RPMI8226 (cell line): ENCODE data around the gene FBXL14.
"Not testable (repeated sequence)": the region's sequence is repeated elsewhere in the genome, so short reads cannot be mapped to it uniquely, and the experiment has no call there.

Source experiments
- DNase-seq: peaks from one replicate; pipeline ENCODE4 v3.0.0-alpha.2; 2015

The FBXL14 gene

DNA sequence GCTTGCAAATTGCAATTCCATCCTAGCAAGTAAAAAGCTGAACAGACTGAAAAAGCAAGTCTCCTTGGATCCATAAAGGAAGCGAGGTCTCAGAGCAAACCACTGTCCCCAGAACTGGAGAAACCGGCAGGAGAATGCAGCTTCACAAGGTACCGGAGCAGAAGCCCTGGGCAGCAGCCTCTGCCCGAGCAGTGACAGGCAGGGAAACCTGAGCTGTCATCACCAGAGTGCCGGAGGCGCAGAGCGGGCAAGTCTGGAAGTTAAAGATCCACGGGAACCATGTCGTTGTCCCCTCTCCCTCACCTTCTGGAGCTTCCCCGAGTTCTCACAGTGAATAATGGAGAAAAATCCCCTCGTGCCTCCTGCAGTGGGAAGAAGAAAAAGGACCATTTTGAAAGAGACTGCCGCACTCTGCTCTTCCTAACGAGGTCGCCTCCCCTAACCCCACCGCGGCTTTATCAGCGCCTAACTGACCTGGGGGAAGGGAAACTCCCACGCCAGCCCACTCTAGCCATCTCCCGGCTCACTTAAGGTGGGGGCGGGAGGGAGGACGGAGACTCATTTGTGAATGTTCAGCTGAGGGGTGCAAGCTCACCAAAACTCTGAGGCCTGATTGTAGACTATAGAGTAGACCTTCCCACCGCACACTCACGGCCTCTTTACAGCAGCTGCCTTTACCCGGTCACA is 27.8 kb downstream of the FBXL14 start:
- no peak for DNase-seq

DNA sequence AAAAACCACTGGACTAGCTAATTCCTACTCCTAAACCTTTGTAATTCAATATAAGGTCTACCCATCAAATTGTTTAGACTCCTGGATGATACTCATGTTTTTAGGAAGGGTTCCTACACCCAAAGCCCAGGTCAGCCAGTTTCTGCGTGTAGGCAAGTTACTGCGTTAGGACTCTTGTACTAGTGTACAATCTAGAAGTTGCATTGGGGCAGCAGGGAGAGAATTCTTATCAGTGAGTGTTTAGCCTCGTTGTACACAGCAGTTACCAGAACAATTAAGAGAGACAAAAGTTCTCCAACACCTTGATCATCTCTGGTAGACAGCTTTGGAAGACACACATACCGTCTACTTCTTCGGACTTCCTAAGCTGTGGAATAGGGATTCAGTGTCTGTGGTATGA is 29.2 kb downstream of the FBXL14 start:
- no peak for DNase-seq

DNA sequence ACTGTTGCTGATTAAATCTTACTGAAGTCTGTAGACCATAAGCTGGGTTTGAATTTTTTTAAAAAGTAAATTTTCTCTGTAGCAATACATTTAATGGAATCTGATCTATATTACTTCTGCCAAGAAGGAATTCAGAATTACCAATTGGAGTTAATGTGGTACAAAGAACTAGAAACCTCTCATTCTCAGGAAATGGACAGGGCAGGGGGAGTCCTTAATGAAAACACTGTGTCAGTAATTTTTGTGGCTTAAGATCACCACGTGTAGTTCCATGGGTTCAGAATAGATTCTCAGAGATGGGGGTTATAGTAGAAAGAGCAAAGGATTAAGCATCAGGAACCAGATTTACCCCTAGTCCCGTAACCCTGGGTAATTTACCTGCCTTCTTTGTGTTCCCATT is 30.3 kb downstream of the FBXL14 start:
- no peak for DNase-seq

DNA sequence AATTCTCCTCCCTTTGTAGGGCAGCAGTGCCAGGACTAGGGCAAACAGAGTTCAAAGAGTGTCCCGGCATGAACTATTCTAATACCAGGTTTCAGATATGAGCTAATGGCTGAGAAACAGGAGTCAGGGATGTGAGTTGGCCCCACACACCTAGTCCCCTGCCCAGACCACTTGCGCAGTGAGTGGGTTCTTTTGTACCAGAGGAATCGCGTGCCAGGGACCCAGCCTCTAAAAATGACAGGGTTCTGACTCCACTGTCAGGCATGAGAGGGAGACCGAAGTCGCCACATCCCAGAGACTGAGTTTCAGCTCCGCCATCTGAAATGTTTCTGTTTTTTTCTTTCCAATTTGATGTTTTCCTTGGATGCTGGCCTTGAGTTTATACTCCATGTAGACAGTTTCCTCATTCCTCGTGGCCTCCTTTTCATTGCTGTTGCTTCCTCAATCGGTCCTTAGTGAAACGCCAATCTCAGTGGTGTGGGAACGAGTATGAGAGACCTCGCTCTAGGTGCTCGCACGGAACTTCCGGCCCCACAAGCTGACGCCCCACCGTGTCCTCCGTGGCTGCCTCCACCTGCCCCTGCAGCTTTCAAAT is 31.5 kb downstream of the FBXL14 start:
- DNase-seq = no peak

DNA sequence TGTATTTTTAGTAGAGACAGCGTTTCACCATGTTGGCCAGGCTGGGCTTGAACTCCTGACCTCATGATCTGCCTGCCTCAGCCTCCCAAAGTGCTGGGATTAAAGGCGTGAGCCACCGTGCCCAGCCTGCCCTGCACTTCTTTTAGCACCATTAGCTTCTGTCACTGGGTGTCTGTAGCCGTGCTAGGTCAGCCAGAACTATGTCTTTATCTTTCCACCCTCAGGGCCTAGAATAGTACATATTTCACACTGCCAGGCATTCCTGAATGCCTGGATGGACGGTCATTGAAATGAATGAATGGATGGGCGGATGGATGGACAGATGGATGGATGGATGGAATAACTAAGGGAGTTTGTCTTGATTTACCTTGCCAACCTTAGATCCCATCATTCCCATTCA is 33.7 kb downstream of the FBXL14 start:
- no peak for DNase-seq

DNA sequence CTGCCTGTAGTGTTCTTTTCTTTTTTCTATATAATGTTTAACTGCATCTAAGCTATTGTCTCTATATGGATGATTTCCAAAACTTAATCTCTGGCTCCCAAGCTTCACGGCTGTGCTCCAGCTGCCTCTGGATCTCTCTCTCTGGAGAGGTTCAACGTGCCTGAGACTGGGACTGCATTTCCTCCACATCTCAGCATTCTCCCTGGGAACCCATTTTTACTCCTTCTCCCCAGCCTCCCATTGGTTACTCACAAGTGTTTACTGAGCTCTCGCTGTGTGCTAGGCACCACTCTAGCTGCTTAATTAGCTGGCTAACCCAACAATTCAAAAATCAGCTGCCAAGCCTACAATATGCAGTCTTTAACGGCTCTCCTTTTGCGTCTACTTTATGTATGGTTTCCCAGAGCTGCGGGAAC is 34.7 kb downstream of the FBXL14 start:
- DNase-seq = no peak

DNA sequence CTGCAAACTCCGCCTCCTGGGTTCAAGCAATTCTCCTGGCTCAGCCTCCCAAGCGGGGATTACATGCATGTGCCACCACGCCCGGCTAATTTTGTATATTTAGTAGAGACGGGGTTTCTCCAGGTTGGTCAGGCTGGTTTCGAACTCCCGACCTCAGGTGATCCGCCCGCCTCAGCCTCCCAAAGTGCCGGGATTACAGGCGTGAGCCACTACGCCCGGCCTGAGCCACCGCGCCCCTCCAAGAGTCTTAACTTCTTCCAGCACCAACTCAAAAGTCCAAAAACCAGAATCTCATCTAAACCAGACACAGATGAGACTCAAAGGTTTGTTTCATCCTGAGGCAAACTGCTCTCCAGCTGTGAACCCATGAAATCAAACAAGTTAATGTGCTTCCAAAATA is 36.3 kb downstream of the FBXL14 start:
- not testable (repeated sequence) for DNase-seq

DNA sequence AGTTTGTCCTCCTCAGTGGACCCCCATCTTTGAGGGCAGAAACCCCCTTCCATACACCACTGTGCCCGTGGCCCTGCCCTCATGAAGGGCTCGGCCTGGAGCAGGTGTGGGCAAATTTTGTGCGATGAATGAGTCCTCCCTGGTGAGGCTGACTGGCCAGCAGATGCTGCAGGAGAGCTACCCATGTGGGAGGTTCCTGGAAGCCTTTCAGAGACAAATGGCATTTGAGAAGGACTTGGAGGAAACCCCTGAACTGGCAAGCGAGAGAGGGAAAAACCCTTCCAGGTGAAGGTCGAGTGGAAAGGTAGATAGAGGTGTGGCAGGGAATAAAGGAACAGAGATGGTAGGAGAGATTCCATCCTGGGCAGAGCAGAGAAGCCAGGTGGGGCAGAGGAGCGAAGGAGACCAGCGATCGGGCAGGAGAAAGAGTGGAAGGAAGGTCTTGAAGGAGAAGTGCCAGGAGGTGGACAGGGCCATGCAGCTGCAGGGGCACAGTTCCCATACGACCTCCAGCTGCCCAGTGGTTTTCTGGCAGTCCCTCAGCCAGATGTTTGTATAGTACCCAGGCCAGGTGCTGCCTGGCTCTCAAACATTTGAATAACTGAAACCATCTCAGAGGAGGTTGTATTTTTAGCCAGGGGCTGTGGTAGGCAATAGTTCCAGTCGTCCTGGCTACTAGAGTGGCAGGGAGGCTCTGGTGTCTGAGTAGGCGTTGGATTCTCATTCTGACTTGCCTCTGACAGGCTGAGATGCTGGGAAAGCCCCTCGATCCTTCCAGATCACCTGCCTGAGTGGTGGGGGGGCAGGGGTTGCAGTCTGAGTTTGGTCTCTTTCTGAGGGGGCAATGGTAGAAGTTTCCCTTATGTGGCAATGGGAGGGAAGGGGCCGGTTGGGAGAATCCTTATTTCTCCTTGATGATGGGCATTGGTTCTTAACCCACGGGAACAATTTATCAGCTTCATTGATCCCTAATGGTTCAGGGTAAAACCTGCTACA is 40.1 kb downstream of the FBXL14 start:
- peak; percentile 93 for DNase-seq

DNA sequence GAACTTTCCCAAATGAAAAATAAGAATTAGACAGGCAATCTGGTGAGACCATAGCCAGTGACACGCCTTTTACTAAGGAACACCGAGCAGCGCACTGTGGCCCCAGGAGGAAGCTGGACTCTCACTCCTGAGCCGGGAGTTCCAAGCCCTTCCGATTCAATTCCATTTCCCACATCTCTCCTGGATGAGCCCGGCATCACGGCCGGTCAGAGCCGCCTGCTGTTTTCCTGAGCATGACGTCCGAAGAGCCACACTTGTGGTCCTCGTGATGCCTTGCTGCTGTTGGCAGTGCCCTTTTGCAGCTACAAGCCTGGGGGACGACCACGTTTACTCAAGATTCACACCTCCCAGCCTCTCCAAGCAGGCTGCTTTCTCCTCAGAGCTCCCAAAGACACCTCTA is 40.8 kb downstream of the FBXL14 start:
- no peak for DNase-seq

DNA sequence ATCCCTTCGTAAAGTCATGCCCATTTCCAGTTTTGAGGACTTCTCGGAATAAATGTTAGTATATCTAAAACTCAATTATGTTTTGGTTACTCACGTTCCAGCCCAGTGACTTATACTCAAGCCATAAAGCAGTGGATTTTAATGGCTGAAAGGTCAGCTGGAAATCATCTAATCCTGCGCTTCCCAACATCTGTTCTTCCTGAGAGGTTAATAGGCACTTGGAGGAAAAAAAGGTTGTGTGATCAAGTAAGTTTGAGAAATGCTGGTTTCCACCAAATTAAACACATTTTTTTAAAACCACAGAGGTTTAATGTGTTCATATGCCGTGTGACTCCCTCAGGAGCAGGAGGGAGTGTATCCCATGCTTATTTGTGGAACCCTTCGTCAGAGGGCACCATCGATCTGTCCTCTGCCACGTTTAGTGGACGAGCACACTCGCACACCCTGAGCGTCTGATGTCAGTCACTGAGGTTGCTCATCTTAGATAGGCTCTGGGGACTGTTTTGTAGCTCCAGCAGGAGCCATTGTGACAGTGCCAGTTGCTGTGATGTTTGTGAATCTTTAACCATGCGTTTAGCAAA is 41.4 kb downstream of the FBXL14 start:
- no peak for DNase-seq

DNA sequence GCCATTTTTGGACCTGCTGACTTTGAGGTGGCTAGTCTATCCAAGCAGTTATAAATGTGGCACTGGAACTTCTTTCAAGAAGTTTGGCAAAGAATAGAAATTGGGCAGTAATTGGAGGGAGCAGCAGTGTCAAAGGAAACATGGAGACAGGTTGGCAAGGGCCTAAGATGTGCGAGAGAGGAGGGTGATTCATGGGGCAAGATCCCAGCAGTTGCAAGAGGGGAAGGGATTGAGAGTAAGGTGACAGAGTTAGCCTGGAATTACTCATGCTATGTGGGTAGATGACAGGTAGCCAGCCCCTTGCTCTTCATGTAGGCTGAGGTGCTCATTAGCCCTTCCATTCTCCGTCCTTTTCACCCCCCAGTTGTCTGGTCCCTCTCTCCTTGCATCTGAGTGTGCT is 42.2 kb downstream of the FBXL14 start:
- DNase-seq = no peak

DNA sequence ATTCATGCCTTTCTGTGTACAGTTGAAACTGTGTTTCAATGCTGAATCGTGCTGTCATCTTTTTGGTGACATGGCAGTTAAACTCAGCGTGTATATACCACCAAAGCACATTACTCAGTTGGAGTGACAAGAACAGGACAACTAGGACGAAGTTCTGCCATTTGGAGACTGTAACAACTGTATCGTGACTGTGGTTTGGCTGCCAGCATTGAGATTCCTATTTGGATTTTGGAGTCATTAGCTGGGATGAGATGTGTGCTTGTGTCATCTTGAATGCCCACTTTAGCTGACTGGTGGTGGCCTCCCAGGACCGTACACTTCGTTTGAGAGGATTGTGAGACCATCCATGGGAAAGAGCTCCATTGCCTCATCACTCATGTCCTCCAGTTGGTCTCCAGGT is 42.9 kb downstream of the FBXL14 start:
- no peak for DNase-seq

DNA sequence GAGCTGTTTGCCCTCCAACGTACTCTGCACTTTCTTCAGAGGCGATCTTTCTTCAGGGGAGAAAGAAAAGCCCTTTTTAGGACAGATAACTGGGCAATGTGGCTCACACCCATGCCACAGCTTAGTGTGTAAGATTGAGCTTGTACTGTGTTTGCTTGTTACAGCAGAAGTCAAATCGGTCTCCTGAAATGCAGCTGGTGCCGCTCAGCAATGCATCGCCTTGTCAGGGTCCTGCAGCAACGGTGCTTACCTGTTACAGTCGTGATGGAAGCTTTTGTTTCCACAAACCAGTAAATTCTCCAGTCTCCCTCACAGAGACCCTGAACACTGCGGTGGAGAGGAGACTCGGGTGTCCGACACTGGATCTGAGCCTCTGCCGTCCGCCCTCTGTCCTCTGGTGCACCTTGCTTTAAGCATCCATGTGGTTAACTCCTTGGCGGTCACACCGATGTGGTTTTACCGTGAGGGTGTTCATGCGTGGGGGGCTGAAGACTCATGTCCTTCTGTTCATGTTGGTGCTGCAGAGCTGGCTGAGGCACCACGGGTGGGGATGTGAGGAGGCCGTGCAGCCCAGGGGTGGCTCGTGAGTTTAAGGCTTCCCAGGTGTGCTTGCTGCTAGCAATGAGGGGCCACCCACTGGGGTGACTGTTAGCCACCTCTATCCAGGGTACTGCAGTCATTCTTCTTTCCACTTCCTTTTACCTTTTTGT is 47.3 kb downstream of the FBXL14 start:
- no peak for DNase-seq

DNA sequence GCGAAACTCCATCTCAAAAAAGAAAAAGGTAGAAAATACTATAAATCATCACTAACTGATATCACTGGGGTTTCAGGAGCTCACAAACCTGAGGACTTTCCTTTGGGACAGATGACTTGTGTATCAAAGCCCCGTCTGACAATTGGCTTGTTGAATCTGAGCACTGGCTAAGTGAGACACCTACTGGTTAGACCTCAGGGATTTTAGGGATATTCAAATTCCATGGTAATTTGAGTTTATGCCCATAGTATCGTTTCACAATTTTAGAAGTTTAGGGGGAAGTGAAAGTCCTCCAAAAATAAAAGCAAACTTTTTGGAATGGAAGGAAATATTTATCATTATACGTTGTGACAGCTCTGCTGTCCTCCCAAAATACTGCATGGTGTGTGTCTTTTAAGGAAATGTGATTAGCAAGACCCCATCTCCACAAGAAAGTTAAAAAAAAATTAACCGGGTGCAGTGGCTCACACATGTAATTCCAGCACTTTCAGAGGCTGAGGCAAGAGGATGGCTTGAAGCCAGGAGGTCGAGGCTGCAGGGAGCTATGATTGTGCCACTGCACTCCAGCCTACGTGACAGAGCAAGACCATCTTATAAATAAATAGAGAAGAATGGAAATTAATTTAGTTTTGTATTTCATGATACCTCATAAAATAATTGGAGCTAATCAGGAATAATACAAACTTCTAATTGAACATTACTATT is 49.2 kb downstream of the FBXL14 start:
- peak; percentile 25 for DNase-seq

DNA sequence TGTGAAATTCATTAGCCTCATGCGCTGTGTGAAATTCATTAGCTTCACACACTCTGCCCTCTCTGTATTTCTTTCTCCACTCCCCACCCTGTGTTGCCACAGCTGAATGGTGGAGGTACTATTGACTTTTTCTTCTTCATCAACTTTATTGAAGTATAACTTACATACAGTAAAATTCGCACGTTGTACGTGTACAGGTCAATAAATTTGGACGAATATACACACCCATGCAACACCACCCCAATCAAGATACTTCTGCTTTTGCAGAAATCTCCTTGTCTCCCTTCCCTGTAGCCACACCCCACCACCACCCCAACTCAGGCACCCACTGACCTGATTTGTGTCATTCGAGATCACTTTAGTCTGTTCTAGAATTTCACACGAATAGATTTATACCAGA is 51.8 kb downstream of the FBXL14 start:
- no peak for DNase-seq

DNA sequence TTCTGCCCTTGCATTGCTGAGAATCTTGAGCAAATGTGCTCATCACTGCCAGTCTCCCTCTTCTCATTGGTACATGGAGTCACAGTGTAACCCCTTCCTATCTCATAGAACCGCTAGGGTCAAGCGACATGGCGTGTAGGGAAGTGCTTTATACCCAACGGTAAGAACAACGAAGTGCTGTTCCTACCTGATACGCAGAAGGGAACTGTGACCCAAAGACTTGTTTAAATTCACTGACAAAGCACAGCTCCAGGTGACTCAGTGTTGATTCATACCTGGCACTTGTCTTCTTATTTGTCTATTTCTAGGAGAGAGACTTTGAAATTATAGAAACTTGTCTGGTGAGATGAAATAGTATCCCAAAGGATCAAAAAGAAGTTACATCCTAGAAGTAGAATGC is 53.7 kb downstream of the FBXL14 start:
- DNase-seq = no peak

DNA sequence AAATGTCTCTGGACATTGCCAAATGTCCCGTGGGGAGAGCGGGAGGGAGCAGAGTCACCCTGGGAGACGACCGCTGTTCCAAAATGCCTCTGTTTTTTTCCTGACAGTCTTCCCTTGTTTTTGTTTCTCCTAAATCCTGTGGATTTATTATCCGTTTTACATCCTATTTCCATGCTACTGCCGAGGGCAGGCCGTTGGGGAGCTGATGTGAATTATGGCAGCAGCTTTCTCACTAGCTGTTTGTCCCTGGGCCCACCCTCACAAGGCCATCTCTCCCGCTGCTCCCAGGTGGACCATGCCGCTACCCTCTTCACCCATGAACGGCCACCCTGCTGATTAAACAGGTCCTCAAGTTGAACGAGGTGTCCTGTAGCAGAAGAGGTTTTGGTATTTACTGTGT is 55.2 kb downstream of the FBXL14 start:
- no peak for DNase-seq

DNA sequence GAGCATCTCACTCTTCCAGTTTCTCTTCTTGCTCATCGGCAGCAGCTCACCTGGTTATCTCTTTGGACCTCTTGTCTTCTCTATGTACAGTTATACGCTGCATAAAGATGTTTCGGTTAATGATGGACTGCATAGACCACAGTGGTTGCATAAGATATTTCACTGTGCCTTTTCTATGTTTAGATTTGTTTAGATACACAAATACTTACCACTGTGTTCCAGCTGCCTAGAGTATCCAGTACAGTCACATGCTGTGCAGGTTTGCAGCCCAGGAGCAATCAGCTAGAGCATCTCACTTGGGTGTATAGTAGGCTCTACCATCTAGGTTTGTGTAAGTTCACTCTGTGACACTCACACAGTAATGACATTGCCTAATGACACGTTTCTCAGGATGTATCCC is 57.6 kb downstream of the FBXL14 start:
- no peak for DNase-seq

DNA sequence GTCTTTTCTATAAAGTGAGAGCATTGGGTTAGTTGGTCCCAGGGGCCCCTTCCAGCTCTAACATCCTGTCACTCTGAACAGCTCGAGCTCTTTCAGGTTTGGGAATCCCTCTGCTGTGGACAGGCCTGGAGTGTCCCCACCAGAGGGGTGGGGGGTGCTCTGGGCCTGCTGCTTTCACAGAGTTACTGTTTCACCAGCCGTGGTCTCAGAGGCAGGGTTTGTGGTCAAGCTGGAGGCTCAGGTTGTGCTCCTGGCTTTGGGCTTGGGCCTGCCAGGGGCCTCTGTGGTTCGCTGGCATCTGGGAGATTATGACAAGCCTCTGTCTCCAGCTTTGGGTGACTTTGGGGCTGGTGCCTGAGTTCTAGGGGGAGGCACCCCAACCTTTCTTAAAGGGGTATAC is 59.6 kb downstream of the FBXL14 start:
- peak; percentile 56 for DNase-seq

DNA sequence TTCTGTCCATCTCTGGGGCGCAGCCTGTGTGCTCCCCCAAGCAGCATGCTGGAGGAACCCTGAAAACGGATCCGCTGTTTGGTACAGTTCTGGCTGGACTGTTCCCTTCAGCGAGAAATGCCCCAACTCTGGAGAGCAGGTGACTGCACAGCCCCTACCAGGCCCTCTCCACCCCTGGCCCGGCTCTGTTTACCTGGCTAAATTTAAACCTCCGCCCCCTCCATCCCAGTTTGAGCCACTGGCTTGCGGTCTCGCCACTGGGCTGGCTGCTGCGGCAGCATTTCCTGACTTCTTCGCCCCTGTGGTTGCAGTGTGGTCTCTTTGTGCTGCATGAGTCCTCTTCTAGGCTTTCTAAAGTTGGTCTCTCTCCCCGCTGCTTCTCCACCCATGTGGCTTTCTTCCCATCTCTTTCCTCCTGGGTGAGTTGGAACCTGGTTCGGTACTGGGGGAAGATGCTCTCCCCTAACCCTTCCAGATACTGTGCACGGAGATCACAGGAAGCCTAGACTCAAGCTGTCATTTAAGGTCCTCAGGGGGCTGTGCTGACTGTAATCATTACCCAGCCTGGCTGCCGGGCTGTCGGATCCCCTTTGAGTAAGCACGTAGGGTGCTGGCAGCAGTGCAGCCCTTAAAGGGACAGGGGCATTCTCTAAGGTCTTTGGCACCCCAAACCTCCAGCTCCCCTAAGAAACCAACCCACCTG is 60.6 kb downstream of the FBXL14 start:
- peak; percentile 93 for DNase-seq

DNA sequence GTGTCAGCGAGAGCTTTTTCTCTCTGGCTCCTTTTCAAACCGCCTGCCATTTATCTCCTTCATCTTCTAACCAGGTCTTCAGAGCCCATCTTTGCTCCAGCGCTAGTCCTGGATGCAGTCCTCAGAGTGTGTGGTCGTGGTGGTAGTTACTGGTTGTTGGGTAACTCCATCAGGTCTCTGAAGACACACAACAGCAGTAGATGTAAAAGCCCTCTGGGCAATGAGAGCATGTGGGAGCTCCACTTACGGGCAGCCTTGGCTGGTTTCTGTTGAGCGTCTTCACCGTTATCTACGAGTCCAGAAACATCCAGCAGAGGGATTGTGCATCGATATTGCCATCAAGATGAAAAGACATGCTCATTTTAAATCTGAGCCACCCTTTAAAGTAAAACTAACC is 61.2 kb downstream of the FBXL14 start:
- DNase-seq = peak; percentile 79
